Lower leg skin (tissue), 4 donors: ENCODE measurements around the gene CLDN1. TPM values are rescaled to one million over a fixed set of nuclear protein-coding genes. Genes with fewer than 3 reads are reported as not detected.

Experiments used
- DNase-seq, 2 donors: peaks; one replicate each; pipeline ENCODE4 v3.0.0-alpha.2; 2019; ENCODE audit warnings: low spot score in 2 of 2
- H3K4me3 ChIP-seq: fragments of 200-600 bp; sonication (generic); 2 replicates; pipeline ENCODE4 v1.5.1; 2017; ENCODE audit warnings: mild to moderate bottlenecking, low read depth; ENCODE audit not compliant: poor library complexity, severe bottlenecking
- POLR2A ChIP-seq, 2 donors: fragments of 450-650 bp; IDR thresholded peaks; one replicate each; pipeline ENCODE4 v1.6.1; 2016 to 2017; ENCODE audit warnings: antibody characterized with exemption in 2 of 2, mild to moderate bottlenecking in 1 of 2, moderate library complexity in 1 of 2
- WGBS, 2 donors: methylation state at CpG; one replicate each; pipeline ENCODE4 v1.1.5; 2018; 5-methylcytosine and 5-hydroxymethylcytosine counted together
- intact Hi-C: fragments of 100-400 bp; cut with DNase I; formaldehyde crosslinking; loops from one replicate; pipeline ENCODE4 v1.15.0; 2023; ENCODE audit warnings: low total_unique reads
- total RNA-seq, 4 donors: library from RNA; depleted of rRNA; stranded (reverse); fragments of >200 nt; gene quantifications; one replicate each; pipeline ENCODE4 v1.1.0, GENCODE V29; 2016
- TF ChIP-seq, protein P1 (sequence below), 3 donors: fragments of 450-650 bp; IDR thresholded peaks; one replicate each; pipeline ENCODE4 v1.5.1; 2016; ENCODE audit warnings: antibody characterized with exemption in 3 of 3, mild to moderate bottlenecking in 3 of 3, moderate library complexity in 2 of 3

CLDN1 gene
- total RNA-seq, 4 donors from 2014 or later, result 452 to 1,148 (median 544) TPM

DNA sequence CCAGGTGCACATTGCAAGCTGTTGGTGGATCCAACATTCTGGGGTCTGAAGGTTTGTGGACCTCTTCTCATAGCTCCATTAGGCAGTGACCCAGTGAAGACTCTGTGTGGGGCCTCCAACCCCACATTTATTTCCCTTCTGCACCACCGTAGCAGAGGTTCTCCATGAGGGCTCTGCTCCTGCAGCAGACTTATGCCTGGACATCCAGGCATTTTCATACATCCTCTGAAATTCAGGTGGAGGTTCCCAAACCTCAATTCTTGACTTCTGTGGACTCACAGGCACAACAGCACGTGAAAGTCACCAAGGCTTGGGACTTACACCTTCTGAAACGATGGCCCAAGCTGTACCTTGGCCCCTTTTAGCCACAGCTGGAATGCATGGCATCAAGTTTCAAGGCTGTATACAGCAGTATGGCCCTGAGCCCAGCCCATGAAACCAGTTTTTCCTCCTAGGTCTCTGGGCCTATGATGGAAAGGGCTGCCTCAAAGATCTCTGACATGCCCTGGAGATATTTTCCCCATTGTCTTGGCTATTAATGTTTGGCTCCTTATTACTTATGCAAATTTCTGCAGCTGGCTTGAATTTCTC, 30.2 kb downstream of the CLDN1 start:
- no peak overlapping the region for H3K4me3 ChIP-seq
- DNase-seq, result no peak
- TF ChIP-seq, protein P1, sequence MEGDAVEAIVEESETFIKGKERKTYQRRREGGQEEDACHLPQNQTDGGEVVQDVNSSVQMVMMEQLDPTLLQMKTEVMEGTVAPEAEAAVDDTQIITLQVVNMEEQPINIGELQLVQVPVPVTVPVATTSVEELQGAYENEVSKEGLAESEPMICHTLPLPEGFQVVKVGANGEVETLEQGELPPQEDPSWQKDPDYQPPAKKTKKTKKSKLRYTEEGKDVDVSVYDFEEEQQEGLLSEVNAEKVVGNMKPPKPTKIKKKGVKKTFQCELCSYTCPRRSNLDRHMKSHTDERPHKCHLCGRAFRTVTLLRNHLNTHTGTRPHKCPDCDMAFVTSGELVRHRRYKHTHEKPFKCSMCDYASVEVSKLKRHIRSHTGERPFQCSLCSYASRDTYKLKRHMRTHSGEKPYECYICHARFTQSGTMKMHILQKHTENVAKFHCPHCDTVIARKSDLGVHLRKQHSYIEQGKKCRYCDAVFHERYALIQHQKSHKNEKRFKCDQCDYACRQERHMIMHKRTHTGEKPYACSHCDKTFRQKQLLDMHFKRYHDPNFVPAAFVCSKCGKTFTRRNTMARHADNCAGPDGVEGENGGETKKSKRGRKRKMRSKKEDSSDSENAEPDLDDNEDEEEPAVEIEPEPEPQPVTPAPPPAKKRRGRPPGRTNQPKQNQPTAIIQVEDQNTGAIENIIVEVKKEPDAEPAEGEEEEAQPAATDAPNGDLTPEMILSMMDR (IDR thresholded peaks at IDR 0.05), result no peak
- no peak for TF ChIP-seq POLR2A (IDR thresholded peaks at IDR 0.05)
- intact Hi-C loops, result no loop called here
- 53 to 66% methylated on average over 3 of the region's 3 CpGs for WGBS, 2 donors

DNA sequence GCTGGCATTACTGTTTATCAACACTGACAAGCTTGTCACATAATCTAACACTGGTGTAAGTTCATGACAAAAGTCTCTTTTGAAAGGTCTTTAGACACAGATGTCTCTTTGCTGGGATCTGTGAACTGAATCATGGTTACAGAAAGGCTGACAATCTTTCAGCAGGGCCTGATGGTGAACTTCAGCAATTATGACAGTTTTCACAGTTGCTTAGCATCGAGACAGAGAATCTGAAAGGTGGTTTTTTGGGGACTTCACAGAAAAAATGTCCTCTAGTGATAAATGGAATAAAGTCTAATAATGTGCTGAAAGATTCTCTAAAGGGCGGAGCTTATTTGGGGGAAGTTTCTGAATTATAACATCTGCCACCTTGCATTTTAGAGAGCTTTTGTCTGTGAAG, 32.3 kb downstream of the CLDN1 start:
- TF ChIP-seq POLR2A (IDR thresholded peaks at IDR 0.05), result no peak
- TF ChIP-seq, protein P1 (IDR thresholded peaks at IDR 0.05), result no peak
- 45 to 85% methylated on average over 2 of the region's 2 CpGs for WGBS, 2 donors
- intact Hi-C loops, result no loop called here
- H3K4me3 ChIP-seq, result no peak overlapping the region
- no peak for DNase-seq

DNA sequence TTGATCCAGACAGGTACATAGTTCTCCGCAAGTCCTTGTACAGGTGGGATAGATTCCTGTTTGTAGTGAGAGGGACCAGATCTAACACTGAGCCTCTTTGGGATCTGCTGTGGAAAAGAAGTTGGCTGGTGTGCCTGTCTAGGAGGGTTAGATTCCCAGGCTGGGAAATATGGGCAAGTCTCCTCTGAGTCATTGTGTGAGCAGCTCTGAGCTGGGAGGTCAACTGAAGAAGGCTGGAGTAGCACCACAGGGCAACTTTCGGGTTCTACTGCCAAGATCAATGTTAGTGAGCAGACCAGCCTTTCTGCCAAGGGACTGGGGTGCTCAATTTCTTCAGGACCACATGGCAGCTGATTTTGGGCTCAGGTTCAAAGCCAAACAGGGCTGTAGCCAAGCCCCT, 33.4 kb downstream of the CLDN1 start:
- TF ChIP-seq POLR2A (IDR thresholded peaks at IDR 0.05), result no peak
- TF ChIP-seq, protein P1 (IDR thresholded peaks at IDR 0.05), result no peak
- no peak for DNase-seq
- H3K4me3 ChIP-seq, result no peak overlapping the region
- intact Hi-C loops, result no loop called here
- 80 to 87% methylated on average over 2 of the region's 2 CpGs for WGBS, 2 donors

DNA sequence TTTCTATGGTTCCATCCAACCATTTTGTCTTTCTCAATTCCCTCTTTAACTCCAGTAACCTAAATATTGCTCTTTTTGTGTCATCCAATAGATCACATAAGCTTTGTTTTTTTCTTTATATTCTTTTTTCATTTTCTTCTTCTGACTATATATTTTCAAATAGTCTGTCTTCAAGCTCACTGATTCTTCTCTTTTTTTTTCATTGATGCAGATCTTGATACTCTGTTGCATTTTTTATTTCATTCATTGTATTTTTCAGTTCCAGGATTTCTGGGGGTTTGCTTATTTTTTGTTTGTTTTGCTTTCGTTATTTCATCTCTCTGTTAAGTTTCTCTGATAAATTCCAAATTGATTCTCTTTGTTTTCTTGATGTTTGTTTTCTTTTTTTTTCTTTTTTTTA, 36.2 kb downstream of the CLDN1 start:
- 74 to 86% methylated on average over 1 of the region's 1 CpG for WGBS, 2 donors
- TF ChIP-seq POLR2A (IDR thresholded peaks at IDR 0.05), result no peak
- TF ChIP-seq, protein P1 (IDR thresholded peaks at IDR 0.05), result no peak
- no peak for DNase-seq
- no peak overlapping the region for H3K4me3 ChIP-seq
- intact Hi-C loops, result no loop called here

DNA sequence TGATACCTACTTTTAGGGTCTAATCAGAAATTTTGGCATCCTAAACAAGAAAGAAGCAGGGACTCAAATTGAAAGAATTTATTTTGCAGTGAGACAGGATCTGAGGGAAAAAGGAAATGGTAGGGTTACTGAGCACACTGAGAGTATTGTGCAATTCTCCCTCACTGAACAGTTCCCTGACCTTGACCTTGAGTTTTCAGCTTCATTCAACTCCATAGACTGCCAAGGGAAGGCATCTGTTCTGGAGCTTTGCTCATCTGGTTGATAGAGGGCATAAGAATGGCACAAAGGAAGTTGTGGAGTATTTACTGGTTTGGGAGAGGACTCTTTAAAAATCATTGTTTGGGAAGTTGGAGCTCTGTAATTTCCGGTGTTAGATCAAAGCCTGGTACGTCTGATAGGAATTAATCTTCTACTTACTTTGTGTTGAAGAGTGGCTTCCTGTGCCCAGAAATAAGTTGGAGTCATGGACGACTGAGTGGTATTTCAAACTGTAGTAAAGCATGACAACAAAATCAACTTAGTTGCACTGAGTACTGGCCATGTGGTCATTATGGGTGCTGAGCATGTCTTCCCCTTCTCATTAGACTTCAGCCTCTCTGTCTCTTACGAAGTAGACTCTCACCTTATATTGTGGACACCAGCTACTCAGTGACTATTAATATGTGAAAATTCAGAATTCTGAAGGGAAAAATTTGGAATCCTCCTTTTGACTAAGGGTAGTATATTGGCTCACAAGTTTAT, 40.8 kb downstream of the CLDN1 start:
- DNase-seq, result no peak
- 63 to 64% methylated on average over 4 of the region's 4 CpGs for WGBS, 2 donors
- no peak for TF ChIP-seq POLR2A (IDR thresholded peaks at IDR 0.05)
- TF ChIP-seq, protein P1 (IDR thresholded peaks at IDR 0.05), result no peak
- intact Hi-C loops, result no loop called here
- H3K4me3 ChIP-seq, result no peak overlapping the region
